Measurements from ENCODE around the gene PDE2A.

GRCh38 chr11:72688486-72688885 is 14.3 kb upstream of the PDE2A start:
- TF ChIP-seq CTCF (IDR thresholded peaks at IDR 0.05): no peak
- TF ChIP-seq EZH2 (IDR thresholded peaks at IDR 0.05): no peak
- TF ChIP-seq EZH2phosphoT487 (IDR thresholded peaks at IDR 0.05): no peak

All from neural progenitor cell (in vitro differentiated cells).